HG03097 (cell line): Measurements from ENCODE around the gene SMIM14.
"Not testable (repeated sequence)": the region's sequence is repeated elsewhere in the genome, so short reads cannot be mapped to it uniquely, and the experiment has no call there.

Experiments used
- ATAC-seq: cut with Tn5 transposase; IDR thresholded peaks from one replicate; pipeline ENCODE4 v1.9.1; 2021; ENCODE audit not compliant: unreplicated experiment, low FRiP score

SMIM14 gene

GRCh38 chr4:39648827-39649558, 10.3 kb upstream of the SMIM14 start:
- ATAC-seq, result no peak

- no peak for ATAC-seq
Observed at GRCh38 chr4:39648213-39648612, 9.5 kb upstream of the SMIM14 start.

GRCh38 chr4:39642885-39643552, 4.4 kb upstream of the SMIM14 start:
- ATAC-seq, result no peak

- ATAC-seq, result no peak
Observed at GRCh38 chr4:39641451-39641850, 2.8 kb upstream of the SMIM14 start.

- peak; percentile 15 for ATAC-seq
Observed at GRCh38 chr4:39637586-39638353, 895 bp downstream of the SMIM14 start.

- no peak for ATAC-seq
Observed at GRCh38 chr4:39637221-39637585, 1.5 kb downstream of the SMIM14 start.

GRCh38 chr4:39636531-39637184, 2.0 kb downstream of the SMIM14 start:
- no peak for ATAC-seq

- ATAC-seq, result no peak
Observed at GRCh38 chr4:39635023-39635422, 3.6 kb downstream of the SMIM14 start.

GRCh38 chr4:39631700-39632079, 7.0 kb downstream of the SMIM14 start:
- ATAC-seq, result peak; percentile 56

- no peak for ATAC-seq
Observed at GRCh38 chr4:39627413-39627812, 11.3 kb downstream of the SMIM14 start.

- ATAC-seq, result no peak
Observed at GRCh38 chr4:39626913-39627312, 11.8 kb downstream of the SMIM14 start.

- peak; percentile 55 for ATAC-seq
Observed at GRCh38 chr4:39626261-39626660, 12.4 kb downstream of the SMIM14 start.

- ATAC-seq, result no peak
Observed at GRCh38 chr4:39621582-39621981, 17.1 kb downstream of the SMIM14 start.

- no peak for ATAC-seq
Observed at GRCh38 chr4:39620551-39621313, 17.9 kb downstream of the SMIM14 start.

- ATAC-seq, result no peak
Observed at GRCh38 chr4:39617534-39617933, 21.1 kb downstream of the SMIM14 start.

- no peak for ATAC-seq
Observed at GRCh38 chr4:39616651-39617050, 22.0 kb downstream of the SMIM14 start.

- ATAC-seq, result not testable (repeated sequence)
Observed at GRCh38 chr4:39616112-39616511, 22.6 kb downstream of the SMIM14 start.

- no peak for ATAC-seq
Observed at GRCh38 chr4:39614487-39615162, 24.0 kb downstream of the SMIM14 start.

- ATAC-seq, result no peak
Observed at GRCh38 chr4:39613093-39613656, 25.5 kb downstream of the SMIM14 start.
